GM10266 (cell line): ENCODE data around the gene GPATCH8.

Source experiments
- DNase-seq: peaks from one replicate; pipeline ENCODE4 v3.0.0; 2012; ENCODE audit errors: extremely low spot score
- TF ChIP-seq, protein P1 (sequence below): IDR thresholded peaks from 2 replicates; pipeline ENCODE4 v1.5.1; 2012; ENCODE audit warnings: mild to moderate bottlenecking, low read depth; ENCODE audit not compliant: control insufficient read depth, insufficient read depth; ENCODE audit errors: missing control alignments

GPATCH8 gene

DNA sequence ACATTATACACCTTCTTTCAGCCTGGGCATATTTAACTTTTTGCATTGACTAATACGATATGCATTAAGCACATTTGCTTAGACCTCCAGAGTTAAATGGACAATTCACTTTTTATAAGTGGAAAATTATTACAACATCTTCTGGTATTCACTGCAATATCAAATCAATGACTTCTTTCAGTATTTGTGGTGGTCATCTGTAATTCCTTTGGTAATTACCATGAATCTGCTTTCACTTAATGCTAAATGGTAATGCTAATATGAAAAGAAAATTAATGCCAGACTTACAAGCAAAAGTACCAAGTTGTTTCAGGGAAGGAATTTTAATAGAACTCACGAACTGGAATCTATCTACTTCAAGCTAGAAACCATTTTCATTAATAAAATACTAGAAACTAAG, 6.4 kb downstream of the GPATCH8 start:
- no peak for DNase-seq
- TF ChIP-seq, protein P1, sequence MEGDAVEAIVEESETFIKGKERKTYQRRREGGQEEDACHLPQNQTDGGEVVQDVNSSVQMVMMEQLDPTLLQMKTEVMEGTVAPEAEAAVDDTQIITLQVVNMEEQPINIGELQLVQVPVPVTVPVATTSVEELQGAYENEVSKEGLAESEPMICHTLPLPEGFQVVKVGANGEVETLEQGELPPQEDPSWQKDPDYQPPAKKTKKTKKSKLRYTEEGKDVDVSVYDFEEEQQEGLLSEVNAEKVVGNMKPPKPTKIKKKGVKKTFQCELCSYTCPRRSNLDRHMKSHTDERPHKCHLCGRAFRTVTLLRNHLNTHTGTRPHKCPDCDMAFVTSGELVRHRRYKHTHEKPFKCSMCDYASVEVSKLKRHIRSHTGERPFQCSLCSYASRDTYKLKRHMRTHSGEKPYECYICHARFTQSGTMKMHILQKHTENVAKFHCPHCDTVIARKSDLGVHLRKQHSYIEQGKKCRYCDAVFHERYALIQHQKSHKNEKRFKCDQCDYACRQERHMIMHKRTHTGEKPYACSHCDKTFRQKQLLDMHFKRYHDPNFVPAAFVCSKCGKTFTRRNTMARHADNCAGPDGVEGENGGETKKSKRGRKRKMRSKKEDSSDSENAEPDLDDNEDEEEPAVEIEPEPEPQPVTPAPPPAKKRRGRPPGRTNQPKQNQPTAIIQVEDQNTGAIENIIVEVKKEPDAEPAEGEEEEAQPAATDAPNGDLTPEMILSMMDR, result no peak

DNA sequence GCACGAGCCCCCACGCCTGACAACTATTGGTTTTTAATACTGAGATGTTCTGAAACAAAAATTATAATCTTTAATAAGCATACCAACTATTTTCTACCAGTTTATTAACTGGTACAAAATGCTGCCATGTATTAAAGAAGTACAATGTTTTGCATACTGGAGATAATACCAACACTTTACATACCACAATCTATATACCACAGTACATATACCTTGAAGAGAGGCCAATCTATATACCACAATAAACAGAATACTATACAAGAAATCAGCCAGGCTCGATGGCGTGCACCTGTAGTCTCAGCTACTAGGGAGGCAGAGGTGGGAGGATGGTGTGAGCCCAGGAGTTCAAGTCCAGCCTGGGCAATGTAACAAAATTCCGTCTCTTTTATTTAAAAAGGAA, 9.9 kb downstream of the GPATCH8 start:
- DNase-seq, result no peak
- TF ChIP-seq, protein P1, result no peak

DNA sequence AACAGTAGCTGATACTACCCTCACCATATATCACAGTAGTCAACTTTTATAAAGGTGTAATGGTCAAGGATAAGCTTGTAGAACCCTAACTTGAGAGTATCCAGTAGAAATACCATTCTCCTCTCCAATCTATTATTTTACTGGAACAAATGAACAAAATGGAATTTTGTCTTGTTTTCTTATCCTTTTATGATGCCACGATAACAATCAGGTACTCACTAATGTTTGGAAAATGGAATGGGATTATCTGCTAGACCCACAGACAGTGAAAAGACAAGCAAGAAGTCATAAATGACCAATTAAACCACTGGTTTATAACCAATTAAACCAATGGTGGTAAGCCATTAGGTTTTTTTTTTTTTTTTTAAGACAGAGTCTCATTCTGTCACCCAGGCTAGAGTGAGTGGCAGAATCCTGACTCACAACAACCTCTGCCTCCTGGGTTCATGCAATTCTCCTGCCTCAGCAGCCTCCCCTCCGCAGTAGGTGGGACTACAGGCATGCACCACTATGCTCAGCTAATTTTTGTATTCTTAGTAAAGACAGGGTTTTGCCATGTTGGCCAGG, 10.4 kb downstream of the GPATCH8 start:
- TF ChIP-seq, protein P1, result no peak
- DNase-seq, result no peak

DNA sequence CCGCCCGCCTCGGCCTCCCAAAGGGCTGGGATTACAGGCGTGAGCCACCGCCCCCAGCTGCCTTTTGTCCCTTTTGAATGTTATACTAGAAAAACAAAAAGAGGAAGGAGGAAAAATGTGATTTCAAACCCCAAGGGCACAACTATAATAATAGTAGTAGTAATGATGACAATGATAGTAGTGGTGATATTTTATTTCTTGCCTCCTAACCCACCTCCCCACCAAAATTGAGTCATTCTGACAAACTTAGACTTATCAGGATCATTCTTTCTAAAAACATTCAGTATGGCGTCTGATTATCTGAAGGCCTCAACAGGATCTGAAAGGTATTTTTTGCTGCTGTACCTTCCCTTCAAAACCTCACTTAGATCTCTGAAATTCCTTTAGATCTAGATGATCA, 13.6 kb downstream of the GPATCH8 start:
- DNase-seq, result no peak
- TF ChIP-seq, protein P1, result no peak

DNA sequence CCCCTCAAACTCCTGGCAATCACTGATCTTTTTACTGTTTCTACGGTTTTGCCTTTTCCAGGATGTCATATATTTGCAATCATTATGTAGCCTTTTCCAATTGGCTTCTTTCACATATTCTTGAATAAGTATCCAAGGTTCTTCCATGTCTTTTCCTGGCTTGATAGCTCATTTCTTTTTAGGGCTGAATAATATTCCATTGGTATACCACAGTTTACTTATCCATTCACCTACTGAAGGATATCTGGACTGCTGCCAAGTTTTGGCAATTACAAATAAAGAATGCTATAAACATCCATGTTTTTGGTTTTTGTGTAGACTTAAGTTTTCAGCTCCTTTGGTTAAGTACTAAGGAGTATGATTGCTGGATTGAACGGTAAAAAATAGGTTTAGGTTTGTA, 16.0 kb downstream of the GPATCH8 start:
- TF ChIP-seq, protein P1, result no peak
- DNase-seq, result no peak

DNA sequence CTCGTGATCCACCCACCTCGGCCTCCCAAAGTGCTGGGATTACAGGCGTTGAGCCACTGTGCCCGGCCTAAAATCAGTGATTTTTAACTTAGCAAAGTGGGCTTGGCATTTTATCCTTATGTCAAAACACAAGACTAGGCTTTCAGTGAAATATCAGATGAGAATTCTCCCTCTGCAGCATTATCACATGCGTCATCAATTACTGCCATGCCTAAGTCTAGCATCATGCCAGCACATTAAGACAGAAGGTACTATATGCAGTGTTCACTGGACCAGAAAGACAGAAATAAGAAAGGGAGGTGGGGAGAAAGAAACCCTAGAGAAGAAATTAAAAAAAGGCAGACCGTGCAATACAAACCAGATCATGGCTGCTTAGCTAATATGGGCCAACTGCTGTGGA, 29.8 kb downstream of the GPATCH8 start:
- TF ChIP-seq, protein P1, result no peak
- DNase-seq, result no peak

DNA sequence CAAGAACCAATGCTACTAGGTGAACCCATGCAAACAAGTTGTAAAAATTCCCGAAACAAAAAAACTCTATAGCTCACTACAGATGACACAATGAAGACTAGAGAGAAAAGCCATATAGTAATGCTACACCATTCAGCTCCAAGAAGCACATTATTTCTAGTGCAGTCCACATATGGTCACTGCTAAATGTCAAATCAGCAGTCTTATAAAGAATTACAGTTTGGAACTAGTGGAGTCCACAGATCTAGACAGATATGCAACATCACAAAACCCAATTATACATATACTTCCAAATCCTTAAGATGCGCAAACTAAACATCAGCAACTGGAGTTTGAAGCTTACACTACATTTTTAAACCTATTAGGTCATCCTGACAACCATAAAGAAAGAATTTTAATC, 33.5 kb downstream of the GPATCH8 start:
- TF ChIP-seq, protein P1, result no peak
- no peak for DNase-seq
